Fibroblast of villous mesenchyme (primary cell): ENCODE measurements around the gene ZKSCAN7. TPM values are rescaled to one million over a fixed set of nuclear protein-coding genes. Genes with fewer than 3 reads are reported as not detected.
"Not testable (repeated sequence)": the region's sequence is repeated elsewhere in the genome, so short reads cannot be mapped to it uniquely, and the experiment has no call there.

Experiments
- DNase-seq: peaks from one replicate; pipeline ENCODE4 v3.0.0-alpha.2; 2010; ENCODE audit warnings: low read depth
- H3K4me3 ChIP-seq: 2 replicates; pipeline ENCODE4 v1.5.1; 2011; ENCODE audit warnings: low read depth, mild to moderate bottlenecking, low read length
- total RNA-seq: library from RNA; depleted of rRNA; stranded (reverse); fragments of >200 nt; gene quantifications from 2 replicates; pipeline ENCODE4 v1.2.3, GENCODE V29; 2012
- TF ChIP-seq, protein P1 (sequence below): IDR thresholded peaks from 2 replicates; pipeline ENCODE4 v1.5.1; 2012; ENCODE audit warnings: low read depth, mild to moderate bottlenecking, low read length; ENCODE audit not compliant: insufficient read depth

ZKSCAN7 gene
- total RNA-seq, 1 donor: 6.0 TPM

DNA sequence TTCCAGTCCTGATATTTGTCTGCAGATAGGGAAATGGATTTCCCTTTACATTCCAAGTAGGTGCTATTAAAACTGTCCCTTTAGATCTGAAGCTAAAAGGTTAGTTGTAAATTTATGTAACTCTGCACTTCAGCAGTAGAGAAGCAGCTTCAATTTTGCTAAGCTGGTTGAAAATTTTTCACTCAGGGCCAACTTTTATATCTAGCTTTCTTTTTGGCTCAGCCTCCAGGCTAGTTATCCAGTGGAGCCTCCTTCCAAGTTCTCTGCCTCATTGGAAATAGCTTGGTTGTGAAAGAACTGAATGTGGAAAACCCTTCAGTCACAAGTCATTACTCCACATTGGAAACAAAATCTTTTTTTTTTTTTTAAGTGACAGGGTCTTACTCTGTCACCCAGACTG lies 21.6 kb downstream of the ZKSCAN7 start:
- TF ChIP-seq, protein P1, sequence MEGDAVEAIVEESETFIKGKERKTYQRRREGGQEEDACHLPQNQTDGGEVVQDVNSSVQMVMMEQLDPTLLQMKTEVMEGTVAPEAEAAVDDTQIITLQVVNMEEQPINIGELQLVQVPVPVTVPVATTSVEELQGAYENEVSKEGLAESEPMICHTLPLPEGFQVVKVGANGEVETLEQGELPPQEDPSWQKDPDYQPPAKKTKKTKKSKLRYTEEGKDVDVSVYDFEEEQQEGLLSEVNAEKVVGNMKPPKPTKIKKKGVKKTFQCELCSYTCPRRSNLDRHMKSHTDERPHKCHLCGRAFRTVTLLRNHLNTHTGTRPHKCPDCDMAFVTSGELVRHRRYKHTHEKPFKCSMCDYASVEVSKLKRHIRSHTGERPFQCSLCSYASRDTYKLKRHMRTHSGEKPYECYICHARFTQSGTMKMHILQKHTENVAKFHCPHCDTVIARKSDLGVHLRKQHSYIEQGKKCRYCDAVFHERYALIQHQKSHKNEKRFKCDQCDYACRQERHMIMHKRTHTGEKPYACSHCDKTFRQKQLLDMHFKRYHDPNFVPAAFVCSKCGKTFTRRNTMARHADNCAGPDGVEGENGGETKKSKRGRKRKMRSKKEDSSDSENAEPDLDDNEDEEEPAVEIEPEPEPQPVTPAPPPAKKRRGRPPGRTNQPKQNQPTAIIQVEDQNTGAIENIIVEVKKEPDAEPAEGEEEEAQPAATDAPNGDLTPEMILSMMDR: no peak
- DNase-seq: no peak
- no peak overlapping the region for H3K4me3 ChIP-seq

DNA sequence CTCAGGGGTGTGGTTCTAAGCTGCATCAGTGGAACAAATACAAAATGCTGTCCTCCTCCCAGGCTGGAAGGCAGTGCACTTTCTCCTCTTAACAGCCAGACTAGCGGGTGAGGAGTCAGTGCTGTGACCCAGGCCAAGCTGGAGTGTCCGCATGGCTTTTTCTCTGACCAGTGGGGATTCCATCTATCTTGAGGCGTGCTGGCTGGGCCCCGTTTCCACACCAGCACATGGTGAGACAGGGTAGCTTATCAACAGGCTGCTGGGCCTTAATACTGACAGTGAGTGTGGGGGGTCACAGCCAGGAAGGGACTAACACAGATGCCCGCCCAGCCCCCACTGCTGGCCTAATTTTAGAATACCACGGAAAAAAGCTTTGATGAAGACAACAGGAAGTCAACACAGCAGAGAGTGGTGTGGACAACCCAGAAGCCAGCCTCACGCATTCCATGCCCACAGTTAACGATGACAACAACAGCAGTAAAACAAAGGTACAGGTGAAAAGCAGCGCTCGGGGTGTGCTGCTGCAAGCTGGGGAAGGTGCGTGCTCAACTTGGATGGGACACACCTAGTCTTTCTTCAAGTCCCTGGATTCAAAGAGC lies 22.5 kb downstream of the ZKSCAN7 start:
- DNase-seq: not testable (repeated sequence)

DNA sequence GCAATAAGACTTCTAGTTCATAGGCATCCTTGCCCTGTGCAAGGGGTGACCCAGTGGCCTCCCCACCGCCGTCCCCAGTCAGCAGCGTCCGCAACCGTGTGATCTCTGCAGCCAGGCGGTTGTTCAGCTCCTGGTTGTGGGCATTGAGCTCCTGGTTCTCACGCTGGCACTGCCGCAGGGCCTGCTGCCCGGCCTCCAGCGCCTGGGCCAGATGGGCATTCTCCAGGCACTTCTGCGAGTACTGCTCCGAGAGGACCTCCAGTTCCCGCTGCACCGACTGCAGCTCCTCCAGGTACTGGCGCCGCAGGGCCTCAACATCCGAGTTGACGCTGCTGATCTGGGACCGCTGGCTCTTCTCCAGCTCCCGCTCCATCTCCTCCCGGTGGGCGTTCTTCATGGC lies 23.3 kb downstream of the ZKSCAN7 start:
- not testable (repeated sequence) for DNase-seq, H3K4me3 ChIP-seq

More for the DNA sequence above, 22.5 kb downstream of the ZKSCAN7 start:
- H3K4me3 ChIP-seq: not testable (repeated sequence)

DNA sequence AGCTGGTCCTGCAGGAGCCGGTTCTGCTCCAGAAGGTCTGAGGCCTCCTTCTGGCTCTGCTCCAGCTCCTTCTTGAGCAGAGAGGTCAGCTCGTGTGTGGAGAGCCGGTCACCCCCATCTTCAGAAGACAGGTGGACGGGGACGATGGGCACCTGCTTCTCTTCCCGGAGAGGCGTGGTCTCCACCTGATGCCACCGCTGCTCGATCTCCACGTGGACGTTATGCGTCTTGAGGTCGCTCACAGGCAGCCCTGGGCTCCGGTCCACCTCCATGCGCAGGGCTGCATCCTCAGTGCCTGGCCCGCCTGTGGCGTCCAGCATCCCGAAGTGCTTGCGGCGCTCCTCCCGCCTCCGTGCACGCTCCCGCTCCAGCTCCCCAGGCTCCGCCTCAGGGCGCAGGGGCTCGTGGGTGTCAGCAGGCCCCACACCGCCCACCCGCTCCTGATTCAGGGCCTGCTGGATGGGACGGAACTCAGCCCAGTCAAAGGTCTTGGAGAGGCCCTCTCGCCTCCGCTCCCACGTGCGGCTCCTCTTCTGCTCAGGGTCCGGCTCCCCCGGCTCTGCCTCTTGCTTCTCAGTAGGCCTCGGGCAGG lies 24.0 kb downstream of the ZKSCAN7 start:
- not testable (repeated sequence) for DNase-seq, H3K4me3 ChIP-seq

DNA sequence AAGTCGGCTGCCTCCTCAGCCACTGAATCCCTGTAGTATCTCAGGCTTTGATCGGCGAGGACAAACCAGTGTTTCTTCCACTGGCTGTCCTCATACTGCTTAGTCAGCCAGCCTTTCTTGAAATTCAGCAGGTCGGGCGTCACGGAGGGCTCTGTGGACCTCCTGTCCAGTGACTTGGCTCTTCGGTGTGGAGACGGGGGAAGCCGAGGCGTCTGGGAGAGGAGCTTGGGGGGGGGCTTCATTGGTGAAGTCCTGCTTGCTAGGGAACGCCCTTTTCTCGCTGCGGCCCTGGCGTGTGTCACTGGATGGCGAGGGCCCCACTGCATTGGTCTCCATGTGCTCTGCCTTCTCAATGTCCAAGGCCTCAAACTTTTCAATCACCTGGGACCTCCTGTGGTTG lies 24.8 kb downstream of the ZKSCAN7 start:
- H3K4me3 ChIP-seq, DNase-seq: not testable (repeated sequence)

DNA sequence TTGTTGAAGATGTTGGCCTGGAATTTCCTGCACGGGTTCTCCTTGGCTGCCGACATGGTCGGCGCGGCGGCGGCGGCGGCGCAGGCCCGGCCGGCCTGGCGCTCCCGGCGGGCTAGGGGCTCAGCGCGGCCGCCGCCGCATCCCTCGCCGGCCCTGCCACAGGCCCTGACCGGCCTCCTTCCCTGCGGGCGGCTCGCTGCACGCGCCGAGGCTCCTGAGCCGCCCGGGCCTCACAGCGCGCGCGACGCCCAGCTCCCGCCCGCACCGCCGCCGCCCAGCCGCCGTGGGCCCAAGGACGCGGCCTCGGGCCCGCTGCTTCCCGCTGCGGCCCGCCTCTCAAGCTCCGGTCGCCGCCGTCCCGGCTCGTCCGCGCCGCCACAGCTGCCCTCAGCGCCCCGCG lies 26.0 kb downstream of the ZKSCAN7 start:
- DNase-seq, H3K4me3 ChIP-seq: not testable (repeated sequence)

DNA sequence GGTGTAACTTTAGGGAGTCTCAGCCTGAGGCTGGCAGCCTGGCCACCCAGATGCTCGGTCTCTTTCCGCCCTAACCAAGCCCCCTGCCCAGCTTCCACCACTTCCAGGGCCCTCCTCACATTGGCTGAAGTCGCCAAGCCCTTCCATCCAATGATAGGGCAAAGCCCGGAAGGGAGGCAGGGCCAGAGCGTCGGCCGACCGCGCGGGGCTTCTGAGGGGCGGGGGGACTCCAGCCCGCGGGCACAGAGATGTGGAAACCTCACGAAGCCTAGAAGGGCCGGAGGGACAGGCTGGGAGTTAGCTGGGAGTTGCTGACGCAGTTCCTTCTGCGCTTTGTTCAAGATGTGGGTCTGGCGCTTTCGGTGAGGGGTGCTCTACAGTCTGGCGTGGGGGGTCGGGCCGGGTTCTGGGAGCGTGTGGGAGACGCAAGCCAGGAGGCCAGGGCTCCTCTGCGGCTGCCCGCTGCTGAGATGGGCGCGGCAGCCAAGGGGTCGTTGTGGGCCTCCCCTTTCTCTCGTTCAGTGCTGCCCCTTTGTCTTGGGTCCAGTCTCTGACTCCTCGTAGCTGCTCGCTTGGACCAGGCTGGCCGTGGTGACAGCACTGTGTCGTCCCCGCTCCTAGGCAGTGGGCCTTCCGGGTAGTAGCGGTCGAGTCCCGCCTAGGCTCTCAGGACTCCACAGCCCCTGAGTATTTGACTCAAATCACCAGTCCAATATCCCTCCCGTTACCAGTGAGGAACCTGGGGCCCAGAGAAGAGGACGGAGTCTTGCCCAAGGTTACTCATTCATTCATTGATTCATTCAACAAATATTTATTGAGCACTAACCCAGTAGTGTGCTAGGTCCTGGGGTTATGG lies 29.9 kb downstream of the ZKSCAN7 start, which contains the start of gene ZNF660:
ZNF660 (plus strand) TSS at position 319 of the 856 bp plus-strand sequence. CDS start 9,230 bp downstream, outside the sequence.
- peak within 1 kb of the TSS; percentile 80 for H3K4me3 ChIP-seq
- peak; percentile 79 for DNase-seq
- TF ChIP-seq, protein P1: no peak

DNA sequence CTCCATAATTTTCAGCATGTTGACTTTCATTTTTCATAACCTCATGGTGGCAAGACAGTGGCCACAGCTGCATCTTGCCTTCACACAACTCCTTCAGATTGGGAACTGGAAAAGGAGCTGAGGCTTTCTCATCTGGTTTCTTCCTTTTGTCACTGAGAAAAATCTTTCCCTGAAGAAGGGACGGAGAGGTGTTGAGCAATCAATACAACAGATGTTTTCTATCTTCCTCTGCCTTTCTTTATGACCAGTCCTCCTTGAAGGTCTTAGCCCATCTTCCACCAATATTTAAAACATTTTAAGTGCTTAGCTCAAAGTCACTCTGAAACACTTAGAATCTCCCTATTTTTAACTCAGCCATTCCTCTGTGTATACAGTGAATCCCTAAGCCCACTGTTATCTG lies 41.6 kb downstream of the ZKSCAN7 start:
- DNase-seq: peak; percentile 60
- no peak overlapping the region for H3K4me3 ChIP-seq
- TF ChIP-seq, protein P1: no peak

DNA sequence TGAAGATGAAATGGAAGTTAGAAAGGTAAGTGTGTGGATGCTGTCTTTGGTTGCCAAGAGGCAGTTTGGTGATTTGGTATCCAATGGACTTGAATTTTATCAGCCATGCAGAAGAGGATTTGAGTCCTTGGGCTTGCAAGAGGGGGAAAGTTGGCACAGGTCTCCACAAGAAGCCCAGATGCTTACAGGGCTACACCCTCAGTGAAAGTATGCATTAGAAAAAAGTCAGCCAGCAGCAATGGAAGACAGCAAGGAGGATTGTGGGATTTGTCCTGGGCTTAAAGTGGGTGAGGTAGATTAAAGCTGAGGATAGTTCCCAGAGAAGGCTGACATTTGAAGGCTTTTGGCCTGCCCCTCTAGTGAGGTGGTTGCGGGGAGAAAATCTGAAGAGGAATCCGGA lies 46.8 kb downstream of the ZKSCAN7 start:
- TF ChIP-seq, protein P1: no peak
- no peak overlapping the region for H3K4me3 ChIP-seq
- DNase-seq: no peak
